ENCODE results near the gene ADH6. TPM values are rescaled to one million over a fixed set of nuclear protein-coding genes. Genes with fewer than 3 reads are reported as not detected.

Gene ADH6
- polyA plus RNA-seq, 1 of the 3 experiments (the other 2 are of a cell fraction) = not detected

- Histone ChIP-seq H3K4me2 (no peak overlapping the region), H3K9ac (no peak overlapping the region), H3F3A (replicated peaks; ENCODE audit: insufficient read depth) (no peaks in the 10 kb centered on the region), H3K4me3 (ENCODE audit: low read depth in 2 of 2, low read length in 1 of 2) (no peak overlapping the region), H4K20me1 (ENCODE audit: insufficient read depth) (no peaks in the 10 kb centered on the region), H3K9me2 (no peaks in the 10 kb centered on the region), H3K9me3 (no peaks in the 10 kb centered on the region), H3K36me3 (replicated peaks in 1 of 2; ENCODE audit: control insufficient read depth in 1 of 2, insufficient read depth in 2 of 2, low read length in 1 of 2) (no peaks in the 10 kb centered on the region), H3K27ac (ENCODE audit: low read depth in 2 of 2, low read length in 1 of 2) (no peak overlapping the region), H3K4me1 (ENCODE audit: control insufficient read depth in 1 of 2, insufficient read depth in 2 of 2, low read depth in 1 of 2, low read length in 1 of 2) (no peaks in the 10 kb centered on the region), H3K79me2 (ENCODE audit: insufficient read depth) (no peaks in the 10 kb centered on the region), H2AFZ (ENCODE audit: low read depth) (no peak overlapping the region), H3K27me3 (ENCODE audit: insufficient read depth) (no peaks in the 10 kb centered on the region)
- CTCF ChIA-PET = no interaction called here
- POLR2A ChIA-PET = no interaction called here
- DNase-seq = no peak
- no peak for TF ChIP-seq POLR2AphosphoS5 (IDR thresholded peaks at IDR 0.05; ENCODE audit: low read depth, low read length)
- TF ChIP-seq, protein P1, sequence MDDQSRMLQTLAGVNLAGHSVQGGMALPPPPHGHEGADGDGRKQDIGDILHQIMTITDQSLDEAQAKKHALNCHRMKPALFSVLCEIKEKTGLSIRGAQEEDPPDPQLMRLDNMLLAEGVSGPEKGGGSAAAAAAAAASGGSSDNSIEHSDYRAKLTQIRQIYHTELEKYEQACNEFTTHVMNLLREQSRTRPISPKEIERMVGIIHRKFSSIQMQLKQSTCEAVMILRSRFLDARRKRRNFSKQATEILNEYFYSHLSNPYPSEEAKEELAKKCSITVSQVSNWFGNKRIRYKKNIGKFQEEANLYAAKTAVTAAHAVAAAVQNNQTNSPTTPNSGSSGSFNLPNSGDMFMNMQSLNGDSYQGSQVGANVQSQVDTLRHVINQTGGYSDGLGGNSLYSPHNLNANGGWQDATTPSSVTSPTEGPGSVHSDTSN (IDR thresholded peaks at IDR 0.05) = no peak
- TF ChIP-seq EP300 (IDR thresholded peaks at IDR 0.05; ENCODE audit: borderline replicate concordance in 1 of 2, low read depth in 1 of 2, low read length in 1 of 2) = no peak
- TF ChIP-seq MAX (IDR thresholded peaks at IDR 0.05; ENCODE audit: low read depth) = no peak
- no peak for TF ChIP-seq RXRA (IDR thresholded peaks at IDR 0.05; ENCODE audit: borderline replicate concordance, low read depth)
- TF ChIP-seq FOXM1 (IDR thresholded peaks at IDR 0.05; ENCODE audit: low read depth) = no peak
- TF ChIP-seq, protein P2, sequence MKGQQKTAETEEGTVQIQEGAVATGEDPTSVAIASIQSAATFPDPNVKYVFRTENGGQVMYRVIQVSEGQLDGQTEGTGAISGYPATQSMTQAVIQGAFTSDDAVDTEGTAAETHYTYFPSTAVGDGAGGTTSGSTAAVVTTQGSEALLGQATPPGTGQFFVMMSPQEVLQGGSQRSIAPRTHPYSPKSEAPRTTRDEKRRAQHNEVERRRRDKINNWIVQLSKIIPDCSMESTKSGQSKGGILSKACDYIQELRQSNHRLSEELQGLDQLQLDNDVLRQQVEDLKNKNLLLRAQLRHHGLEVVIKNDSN (IDR thresholded peaks at IDR 0.05; ENCODE audit: borderline replicate concordance, low read depth) = no peak
- no peak for TF ChIP-seq IRF3 (IDR thresholded peaks at IDR 0.05; ENCODE audit: low read depth, low read length)
- TF ChIP-seq USF2 (IDR thresholded peaks at IDR 0.05; ENCODE audit: borderline replicate concordance, low read depth, low read length) = no peak
- no peak for TF ChIP-seq NFIC (IDR thresholded peaks at IDR 0.05; ENCODE audit: borderline replicate concordance)
- no peak for TF ChIP-seq TCF12 (IDR thresholded peaks at IDR 0.05)
- TF ChIP-seq REST (IDR thresholded peaks at IDR 0.05; ENCODE audit: low read depth, low read length) = no peak
- TF ChIP-seq ZBTB33 (IDR thresholded peaks at IDR 0.05; ENCODE audit: borderline replicate concordance, low read depth) = no peak
- no peak for TF ChIP-seq SIN3A (IDR thresholded peaks at IDR 0.05; ENCODE audit: borderline replicate concordance, low read depth, low read length)
- no peak for TF ChIP-seq RAD21 (IDR thresholded peaks at IDR 0.05; ENCODE audit: low read length)
- TF ChIP-seq CHD2 (IDR thresholded peaks at IDR 0.05; ENCODE audit: low read length, partially characterized antibody) = no peak
- TF ChIP-seq JUND (IDR thresholded peaks at IDR 0.05) = no peak
- no peak for TF ChIP-seq FOSL2 (IDR thresholded peaks at IDR 0.05; ENCODE audit: borderline replicate concordance, low read depth)
- WGBS (ENCODE audit: low lambda C conversion rate) = 56% methylated on average over 5 of the region's 5 CpGs
Observed at GRCh38 chr4:99205153-99205979, 13.7 kb downstream of the ADH6 start.

Data from SK-N-SH (cell line).